GM23338 (cell line): ENCODE data around the gene IGFBP4.

Source experiments
- CREB1 ChIP-seq: fragments of 250-450 bp; sonication (Bioruptor Pico); IDR thresholded peaks from 2 replicates; pipeline ENCODE4 v1.5.0; 2020; ENCODE audit warnings: low read depth, mild to moderate bottlenecking, moderate library complexity
- CTCF ChIP-seq, 2 experiments: fragments of 200-600 bp in 1 of 2; sonication (generic) in 1 of 2; conservative IDR thresholded peaks; 2 replicates each; pipeline versions ENCODE4 v1.5.1 to v1.6.1; 2016 to 2017; ENCODE audit warnings: antibody characterized with exemption in 2 of 2, low read depth in 2 of 2, mild to moderate bottlenecking in 2 of 2, moderate library complexity in 1 of 2
- EZH2 ChIP-seq: fragments of 200-600 bp; sonication (generic); IDR thresholded peaks from one replicate; pipeline ENCODE4 v1.8.0; 2017; ENCODE audit warnings: antibody characterized with exemption, mild to moderate bottlenecking, low read depth; ENCODE audit not compliant: unreplicated experiment
- REST ChIP-seq: IDR thresholded peaks from one replicate; pipeline ENCODE4 v1.6.1; 2018; ENCODE audit warnings: antibody characterized with exemption; ENCODE audit not compliant: unreplicated experiment
- STAT1 ChIP-seq: IDR thresholded peaks from one replicate; pipeline ENCODE4 v1.6.1; 2016; ENCODE audit warnings: antibody characterized with exemption; ENCODE audit not compliant: unreplicated experiment

GRCh38 chr17:40485851-40486521, 42.7 kb downstream of the IGFBP4 start:
- no peak for TF ChIP-seq CTCF (conservative IDR thresholded peaks at IDR 0.05; ENCODE audit: low read depth in 2 of 2)
- TF ChIP-seq STAT1: no peak
- TF ChIP-seq REST: no peak
- no peak for TF ChIP-seq EZH2
- no peak for TF ChIP-seq CREB1 (CRISPR knock-in tag)
